Liver (tissue), 9 donors: ENCODE data around the gene REC114. TPM values are rescaled to one million over a fixed set of nuclear protein-coding genes. Genes with fewer than 3 reads are reported as not detected.

Experiments used
- DNase-seq: peaks from one replicate; pipeline ENCODE4 v3.0.0-alpha.2; 2017; ENCODE audit warnings: low spot score
- H3K27ac ChIP-seq, 2 donors: one replicate each; pipeline ENCODE4 v1.7.0; 2013; ENCODE audit warnings: inconsistent platforms in 2 of 2, low read length in 2 of 2, control low read depth in 1 of 2, low read depth in 1 of 2, mild to moderate bottlenecking in 1 of 2
- H3K27me3 ChIP-seq, 4 donors: one replicate each; pipeline versions ENCODE4 v1.6.1 to v1.7.0; 2013; ENCODE audit warnings: low read length in 3 of 4, inconsistent platforms in 1 of 4, mild to moderate bottlenecking in 1 of 4, moderate library complexity in 1 of 4; ENCODE audit not compliant: control insufficient read depth in 4 of 4, insufficient read depth in 4 of 4
- H3K36me3 ChIP-seq, 4 donors: one replicate each; pipeline versions ENCODE4 v1.6.1 to v1.7.0; 2013; ENCODE audit warnings: low read length in 3 of 4, mild to moderate bottlenecking in 3 of 4, low read depth in 1 of 4, moderate library complexity in 1 of 4; ENCODE audit not compliant: control insufficient read depth in 4 of 4, insufficient read depth in 3 of 4
- H3K4me1 ChIP-seq, 4 donors: one replicate each; pipeline versions ENCODE4 v1.6.1 to v1.7.0; 2013; ENCODE audit warnings: low read length in 3 of 4, mild to moderate bottlenecking in 3 of 4, moderate library complexity in 1 of 4; ENCODE audit not compliant: control insufficient read depth in 4 of 4, insufficient read depth in 4 of 4
- H3K4me3 ChIP-seq, 3 donors: one replicate each; pipeline versions ENCODE4 v1.6.1 to v1.7.0; 2013; ENCODE audit warnings: low read length in 3 of 3, control low read depth in 1 of 3, low read depth in 1 of 3, mild to moderate bottlenecking in 1 of 3
- H3K9ac ChIP-seq, 2 donors: one replicate each; pipeline ENCODE4 v1.7.0; 2013; ENCODE audit warnings: low read length in 2 of 2, mild to moderate bottlenecking in 2 of 2, moderate library complexity in 2 of 2, control low read depth in 1 of 2, low read depth in 1 of 2
- H3K9me3 ChIP-seq, 4 donors: one replicate each; pipeline versions ENCODE4 v1.6.1 to v1.7.0; 2013; ENCODE audit warnings: low read length in 3 of 4; ENCODE audit not compliant: control insufficient read depth in 4 of 4
- EGR1 ChIP-seq, 2 donors: IDR thresholded peaks; 2 replicates each; pipeline ENCODE4 v1.6.1; 2016 to 2018; ENCODE audit warnings: antibody characterized with exemption in 2 of 2, low read depth in 2 of 2
- FOXA1 ChIP-seq: IDR thresholded peaks from 2 replicates; pipeline ENCODE4 v1.6.1; 2016; ENCODE audit warnings: antibody characterized with exemption
- HNF4A ChIP-seq, 2 donors: conservative IDR thresholded peaks; 2 replicates each; pipeline ENCODE4 v1.6.1; 2016; ENCODE audit warnings: antibody characterized with exemption in 2 of 2, mild to moderate bottlenecking in 2 of 2
- HNF4G ChIP-seq: IDR thresholded peaks from 2 replicates; pipeline ENCODE4 v1.6.1; 2016; ENCODE audit warnings: antibody characterized with exemption
- JUND ChIP-seq, 2 donors: IDR thresholded peaks; 2 replicates each; pipeline ENCODE4 v1.6.1; 2016; ENCODE audit warnings: antibody characterized with exemption in 2 of 2
- NR2F2 ChIP-seq: IDR thresholded peaks from 2 replicates; pipeline ENCODE4 v1.6.1; 2016; ENCODE audit warnings: antibody characterized with exemption
- RAD21 ChIP-seq, 2 donors: IDR thresholded peaks; 2 replicates each; pipeline ENCODE4 v1.6.1; 2016; ENCODE audit warnings: antibody characterized with exemption in 2 of 2, mild to moderate bottlenecking in 2 of 2
- RXRA ChIP-seq, 2 donors: IDR thresholded peaks; 2 replicates each; pipeline ENCODE4 v1.6.1; 2017 to 2018; ENCODE audit warnings: antibody characterized with exemption in 2 of 2, mild to moderate bottlenecking in 1 of 2
- TAF1 ChIP-seq: conservative IDR thresholded peaks from 2 replicates; pipeline ENCODE4 v1.6.1; 2016; ENCODE audit warnings: antibody characterized with exemption, mild to moderate bottlenecking
- YY1 ChIP-seq: IDR thresholded peaks from 2 replicates; pipeline ENCODE4 v1.6.1; 2016; ENCODE audit warnings: antibody characterized with exemption, mild to moderate bottlenecking
- WGBS: extraction: QIAGEN DNeasy Blood & Tissue Kit; methylation state at CpG from one replicate; pipeline ENCODE4 v1.1.7; 2013; 5-methylcytosine and 5-hydroxymethylcytosine counted together
- polyA plus RNA-seq, 2 donors: library from polyadenylated mRNA; stranded (reverse) in 1 of 2; unstranded in 1 of 2; fragments of 200-250 nt in 1 of 2; fragments of >200 nt in 1 of 2; fragmentation: Nextera tagmentation in 1 of 2; extraction: Ambion mirVana in 1 of 2; gene quantifications; one replicate each; pipeline versions ENCODE4 v1.2.1 to v1.2.3, GENCODE V29; 2013 to 2015
- total RNA-seq, 2 donors: library from RNA; depleted of rRNA; stranded (reverse); fragments of >200 nt; gene quantifications; one replicate each; pipeline ENCODE4 v1.2.3, GENCODE V29; 2014
- TF ChIP-seq, protein P1 (sequence below): IDR thresholded peaks from 2 replicates; pipeline ENCODE4 v1.6.1; 2016; ENCODE audit warnings: antibody characterized with exemption
- TF ChIP-seq, protein P2 (sequence below): IDR thresholded peaks from 2 replicates; pipeline ENCODE4 v1.6.1; 2016; ENCODE audit warnings: antibody characterized with exemption, mild to moderate bottlenecking
- TF ChIP-seq, protein P3 (sequence below): IDR thresholded peaks from 2 replicates; pipeline ENCODE4 v1.6.1; 2016; ENCODE audit warnings: antibody characterized with exemption
- donor health status: healthy.
- donor health status: healthy.
- donor health status: healthy.
- donor health status: healthy.
- donor health status: healthy.

Gene REC114
- total and polyA plus RNA-seq, 4 donors, result not detected

DNA sequence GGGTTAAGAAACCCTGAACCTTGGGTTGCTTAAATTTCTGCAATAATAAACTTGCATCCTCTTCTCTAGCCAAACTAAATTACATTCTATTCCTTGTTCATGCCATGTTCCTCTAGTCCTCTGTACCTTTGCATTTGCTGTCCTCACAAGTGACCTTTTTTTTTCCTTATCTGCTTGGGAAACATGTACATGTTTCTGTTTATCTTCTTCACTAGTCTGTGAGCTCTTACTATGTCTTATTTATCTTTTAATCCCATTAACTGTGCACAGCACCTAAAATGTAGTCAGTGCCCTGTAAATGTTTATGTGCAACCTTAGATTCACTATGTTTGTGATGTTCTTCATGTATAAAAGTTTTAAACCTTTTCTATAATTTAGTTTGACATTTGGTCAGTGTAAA is 61.9 kb downstream of the REC114 start:
- Histone ChIP-seq H3K27ac (no peak overlapping the region), H3K9me3 (no peaks in the 10 kb centered on the region), H3K9ac (no peak overlapping the region), H3K4me1 (no peaks in the 10 kb centered on the region), H3K36me3 (no peaks in the 10 kb centered on the region), H3K4me3 (no peak overlapping the region), H3K27me3 (no peaks in the 10 kb centered on the region)
- TF ChIP-seq HNF4G (no peak), NR2F2 (no peak), YY1 (no peak)
- TF ChIP-seq, protein P1, sequence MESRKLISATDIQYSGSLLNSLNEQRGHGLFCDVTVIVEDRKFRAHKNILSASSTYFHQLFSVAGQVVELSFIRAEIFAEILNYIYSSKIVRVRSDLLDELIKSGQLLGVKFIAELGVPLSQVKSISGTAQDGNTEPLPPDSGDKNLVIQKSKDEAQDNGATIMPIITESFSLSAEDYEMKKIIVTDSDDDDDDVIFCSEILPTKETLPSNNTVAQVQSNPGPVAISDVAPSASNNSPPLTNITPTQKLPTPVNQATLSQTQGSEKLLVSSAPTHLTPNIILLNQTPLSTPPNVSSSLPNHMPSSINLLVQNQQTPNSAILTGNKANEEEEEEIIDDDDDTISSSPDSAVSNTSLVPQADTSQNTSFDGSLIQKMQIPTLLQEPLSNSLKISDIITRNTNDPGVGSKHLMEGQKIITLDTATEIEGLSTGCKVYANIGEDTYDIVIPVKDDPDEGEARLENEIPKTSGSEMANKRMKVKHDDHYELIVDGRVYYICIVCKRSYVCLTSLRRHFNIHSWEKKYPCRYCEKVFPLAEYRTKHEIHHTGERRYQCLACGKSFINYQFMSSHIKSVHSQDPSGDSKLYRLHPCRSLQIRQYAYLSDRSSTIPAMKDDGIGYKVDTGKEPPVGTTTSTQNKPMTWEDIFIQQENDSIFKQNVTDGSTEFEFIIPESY, result no peak
- no peak for DNase-seq

DNA sequence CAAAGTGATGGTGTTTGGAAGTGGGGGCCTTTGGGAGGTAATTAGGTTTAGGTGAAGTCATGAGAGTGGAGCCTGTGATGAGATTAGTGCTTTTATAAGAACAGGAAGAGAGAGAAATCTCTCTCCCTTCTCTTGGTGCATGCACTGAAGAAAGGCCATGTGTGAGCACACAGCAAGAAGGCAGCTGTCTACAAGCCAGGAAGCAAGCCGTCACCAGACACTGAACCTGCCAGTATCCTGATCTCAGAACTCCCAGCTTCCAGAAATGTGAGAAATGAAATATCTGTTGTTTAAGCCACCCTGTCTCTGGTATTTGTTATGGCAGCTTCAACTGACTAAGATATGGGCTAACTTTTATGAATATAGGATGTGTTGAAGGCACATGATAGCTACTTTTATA is 72.6 kb downstream of the REC114 start:
- no peaks in the 10 kb centered on the region for H3K9me3 ChIP-seq
- H3K4me3 ChIP-seq, result no peak overlapping the region
- H3K4me1 ChIP-seq, result no peaks in the 10 kb centered on the region
- no peaks in the 10 kb centered on the region for H3K36me3 ChIP-seq
- no peak overlapping the region for H3K9ac ChIP-seq
- no peak for TF ChIP-seq EGR1 (IDR thresholded peaks at IDR 0.05; ENCODE audit: low read depth in 2 of 2)
- no peak for TF ChIP-seq JUND (IDR thresholded peaks at IDR 0.05)
- TF ChIP-seq TAF1, result no peak
- TF ChIP-seq RXRA (IDR thresholded peaks at IDR 0.05), result no peak
- no peak for TF ChIP-seq RAD21 (IDR thresholded peaks at IDR 0.05)
- TF ChIP-seq, protein P1, result no peak
- TF ChIP-seq, protein P2, sequence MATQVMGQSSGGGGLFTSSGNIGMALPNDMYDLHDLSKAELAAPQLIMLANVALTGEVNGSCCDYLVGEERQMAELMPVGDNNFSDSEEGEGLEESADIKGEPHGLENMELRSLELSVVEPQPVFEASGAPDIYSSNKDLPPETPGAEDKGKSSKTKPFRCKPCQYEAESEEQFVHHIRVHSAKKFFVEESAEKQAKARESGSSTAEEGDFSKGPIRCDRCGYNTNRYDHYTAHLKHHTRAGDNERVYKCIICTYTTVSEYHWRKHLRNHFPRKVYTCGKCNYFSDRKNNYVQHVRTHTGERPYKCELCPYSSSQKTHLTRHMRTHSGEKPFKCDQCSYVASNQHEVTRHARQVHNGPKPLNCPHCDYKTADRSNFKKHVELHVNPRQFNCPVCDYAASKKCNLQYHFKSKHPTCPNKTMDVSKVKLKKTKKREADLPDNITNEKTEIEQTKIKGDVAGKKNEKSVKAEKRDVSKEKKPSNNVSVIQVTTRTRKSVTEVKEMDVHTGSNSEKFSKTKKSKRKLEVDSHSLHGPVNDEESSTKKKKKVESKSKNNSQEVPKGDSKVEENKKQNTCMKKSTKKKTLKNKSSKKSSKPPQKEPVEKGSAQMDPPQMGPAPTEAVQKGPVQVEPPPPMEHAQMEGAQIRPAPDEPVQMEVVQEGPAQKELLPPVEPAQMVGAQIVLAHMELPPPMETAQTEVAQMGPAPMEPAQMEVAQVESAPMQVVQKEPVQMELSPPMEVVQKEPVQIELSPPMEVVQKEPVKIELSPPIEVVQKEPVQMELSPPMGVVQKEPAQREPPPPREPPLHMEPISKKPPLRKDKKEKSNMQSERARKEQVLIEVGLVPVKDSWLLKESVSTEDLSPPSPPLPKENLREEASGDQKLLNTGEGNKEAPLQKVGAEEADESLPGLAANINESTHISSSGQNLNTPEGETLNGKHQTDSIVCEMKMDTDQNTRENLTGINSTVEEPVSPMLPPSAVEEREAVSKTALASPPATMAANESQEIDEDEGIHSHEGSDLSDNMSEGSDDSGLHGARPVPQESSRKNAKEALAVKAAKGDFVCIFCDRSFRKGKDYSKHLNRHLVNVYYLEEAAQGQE, result no peak
- TF ChIP-seq HNF4A (conservative IDR thresholded peaks at IDR 0.05), result no peak
- H3K27ac ChIP-seq, result no peak overlapping the region
- no peaks in the 10 kb centered on the region for H3K27me3 ChIP-seq
- WGBS, result 91% methylated on average over 1 of the region's 1 CpG
- no peak for DNase-seq

DNA sequence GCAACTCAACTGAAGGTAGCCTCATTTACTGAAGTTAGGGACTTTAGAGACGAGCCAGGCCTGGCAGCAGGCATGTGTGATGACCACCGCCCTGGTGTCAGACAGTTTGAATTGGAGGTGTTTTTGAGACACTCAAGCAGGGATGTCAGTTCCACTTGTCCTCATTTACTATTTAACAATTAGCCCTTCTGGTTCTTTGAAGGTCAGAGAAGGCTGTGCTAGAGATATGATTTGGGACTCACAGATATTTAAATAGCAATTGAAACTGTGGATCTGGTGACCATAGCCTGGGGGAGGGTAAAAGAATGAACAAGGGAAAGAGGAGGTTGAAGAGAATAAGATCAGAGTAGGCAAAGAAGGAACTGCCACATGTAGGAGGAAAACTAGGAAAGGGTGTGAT is 74.6 kb downstream of the REC114 start:
- Histone ChIP-seq H3K9ac (no peak overlapping the region), H3K27ac (no peak overlapping the region), H3K36me3 (no peaks in the 10 kb centered on the region), H3K4me3 (no peak overlapping the region), H3K4me1 (no peaks in the 10 kb centered on the region), H3K27me3 (no peaks in the 10 kb centered on the region), H3K9me3 (no peaks in the 10 kb centered on the region)
- WGBS, result 93% methylated on average over 2 of the region's 2 CpGs
- no peak for DNase-seq
- TF ChIP-seq YY1 (no peak), FOXA1 (no peak), EGR1 (IDR thresholded peaks at IDR 0.05; ENCODE audit: low read depth in 2 of 2) (no peak), RAD21 (IDR thresholded peaks at IDR 0.05) (no peak)
- TF ChIP-seq, protein P3, sequence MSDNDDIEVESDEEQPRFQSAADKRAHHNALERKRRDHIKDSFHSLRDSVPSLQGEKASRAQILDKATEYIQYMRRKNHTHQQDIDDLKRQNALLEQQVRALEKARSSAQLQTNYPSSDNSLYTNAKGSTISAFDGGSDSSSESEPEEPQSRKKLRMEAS, result no peak
